Uterus (tissue), 4 donors: ENCODE results near the gene TMEM164. TPM values are rescaled to one million over a fixed set of nuclear protein-coding genes. Genes with fewer than 3 reads are reported as not detected.
"Not testable (repeated sequence)": the region's sequence is repeated elsewhere in the genome, so short reads cannot be mapped to it uniquely, and the experiment has no call there.

Experiments used
- DNase-seq, 2 donors: peaks; one replicate each; pipeline ENCODE4 v3.0.0-alpha.2; 2019 to 2020
- H3K27ac ChIP-seq, 2 donors: fragments of 200-600 bp; sonication (generic); 1 replicate in 1 of 2; 2 replicates in 1 of 2; pipeline ENCODE4 v1.5.1; 2016 to 2018
- H3K27me3 ChIP-seq, 2 donors: fragments of 200-600 bp; sonication (generic); one replicate each; pipeline ENCODE4 v1.5.1; 2018 to 2019; ENCODE audit warnings: control low read depth in 1 of 2
- H3K36me3 ChIP-seq, 2 donors: fragments of 200-600 bp; sonication (generic); one replicate each; pipeline ENCODE4 v1.5.1; 2019; ENCODE audit warnings: control low read depth in 1 of 2
- H3K4me1 ChIP-seq, 2 donors: fragments of 200-600 bp; sonication (generic); one replicate each; pipeline ENCODE4 v1.5.1; 2018 to 2019; ENCODE audit warnings: control low read depth in 1 of 2
- H3K4me3 ChIP-seq, 2 donors: fragments of 200-600 bp; sonication (generic); 1 replicate in 1 of 2; 2 replicates in 1 of 2; pipeline ENCODE4 v1.5.1; 2018 to 2019; ENCODE audit warnings: mild to moderate bottlenecking in 1 of 2
- H3K9me3 ChIP-seq, 2 donors: fragments of 200-600 bp; sonication (generic); one replicate each; pipeline ENCODE4 v1.5.1; 2019; ENCODE audit warnings: control low read depth in 1 of 2
- POLR2A ChIP-seq, 2 donors: fragments of 450-650 bp; IDR thresholded peaks; one replicate each; pipeline ENCODE4 v1.6.1; 2016; ENCODE audit warnings: antibody characterized with exemption in 2 of 2, mild to moderate bottlenecking in 1 of 2, moderate library complexity in 1 of 2
- intact Hi-C: fragments of 100-400 bp; cut with DNase I; formaldehyde crosslinking; loops from one replicate; pipeline ENCODE4 v1.15.1; 2023; ENCODE audit warnings: low total_unique reads
- total RNA-seq, 4 donors: library from RNA; depleted of rRNA in 3 of 4; stranded (reverse); fragments of >200 nt in 3 of 4; gene quantifications; one replicate each; pipeline versions ENCODE4 v1.1.0 to v1.2.4, GENCODE V29; 2014 to 2023
- TF ChIP-seq, protein P1 (sequence below), 4 experiments: fragments of 200-600 bp in 2 of 4; fragments of 450-650 bp in 2 of 4; sonication (generic) in 2 of 4; IDR thresholded peaks; one replicate each; pipeline ENCODE4 v1.5.1; 2016 to 2019; ENCODE audit warnings: antibody characterized with exemption in 4 of 4, mild to moderate bottlenecking in 2 of 4, moderate library complexity in 1 of 4
- donor health status: DM: yes; HTN: yes; CAD: no.

TMEM164 gene
- total RNA-seq, 4 donors from 2014 or later = 3.1 to 18.9 (median 11.5) TPM

DNA sequence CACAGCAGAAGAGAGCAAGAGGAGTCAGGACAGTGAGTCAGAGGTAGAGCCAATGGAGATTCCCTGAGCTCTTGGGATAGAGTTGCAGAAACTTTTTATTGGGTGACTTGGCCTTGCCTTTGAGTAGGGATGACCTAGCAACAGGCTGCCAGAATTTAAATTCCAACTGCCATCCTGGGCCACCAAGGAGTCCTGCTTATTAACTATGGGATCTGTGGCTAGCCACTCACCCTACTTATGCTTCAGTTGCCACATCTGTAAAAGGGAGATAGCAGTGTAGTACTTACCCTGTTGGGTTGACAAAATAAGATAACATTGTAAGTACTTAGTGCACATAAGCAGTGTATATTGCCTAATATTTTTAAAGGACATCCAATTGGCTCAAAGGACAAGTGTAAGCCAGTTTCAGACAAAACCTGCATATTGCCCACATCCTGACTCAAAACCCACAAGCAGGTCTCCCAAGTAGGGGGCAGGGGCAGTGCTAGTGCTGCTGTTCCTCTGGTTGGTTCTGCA, 43.5 kb upstream of the TMEM164 start:
- H3K9me3 ChIP-seq = no peaks in the 10 kb centered on the region
- H3K27me3 ChIP-seq = no peaks in the 10 kb centered on the region
- no peak overlapping the region for H3K4me3 ChIP-seq
- no peak for DNase-seq
- no peak overlapping the region for H3K27ac ChIP-seq
- intact Hi-C loops = no loop called here
- no peaks in the 10 kb centered on the region for H3K36me3 ChIP-seq
- H3K4me1 ChIP-seq = no peaks in the 10 kb centered on the region
- TF ChIP-seq, protein P1, sequence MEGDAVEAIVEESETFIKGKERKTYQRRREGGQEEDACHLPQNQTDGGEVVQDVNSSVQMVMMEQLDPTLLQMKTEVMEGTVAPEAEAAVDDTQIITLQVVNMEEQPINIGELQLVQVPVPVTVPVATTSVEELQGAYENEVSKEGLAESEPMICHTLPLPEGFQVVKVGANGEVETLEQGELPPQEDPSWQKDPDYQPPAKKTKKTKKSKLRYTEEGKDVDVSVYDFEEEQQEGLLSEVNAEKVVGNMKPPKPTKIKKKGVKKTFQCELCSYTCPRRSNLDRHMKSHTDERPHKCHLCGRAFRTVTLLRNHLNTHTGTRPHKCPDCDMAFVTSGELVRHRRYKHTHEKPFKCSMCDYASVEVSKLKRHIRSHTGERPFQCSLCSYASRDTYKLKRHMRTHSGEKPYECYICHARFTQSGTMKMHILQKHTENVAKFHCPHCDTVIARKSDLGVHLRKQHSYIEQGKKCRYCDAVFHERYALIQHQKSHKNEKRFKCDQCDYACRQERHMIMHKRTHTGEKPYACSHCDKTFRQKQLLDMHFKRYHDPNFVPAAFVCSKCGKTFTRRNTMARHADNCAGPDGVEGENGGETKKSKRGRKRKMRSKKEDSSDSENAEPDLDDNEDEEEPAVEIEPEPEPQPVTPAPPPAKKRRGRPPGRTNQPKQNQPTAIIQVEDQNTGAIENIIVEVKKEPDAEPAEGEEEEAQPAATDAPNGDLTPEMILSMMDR (IDR thresholded peaks at IDR 0.05) = no peak
- TF ChIP-seq POLR2A (IDR thresholded peaks at IDR 0.05) = no peak

DNA sequence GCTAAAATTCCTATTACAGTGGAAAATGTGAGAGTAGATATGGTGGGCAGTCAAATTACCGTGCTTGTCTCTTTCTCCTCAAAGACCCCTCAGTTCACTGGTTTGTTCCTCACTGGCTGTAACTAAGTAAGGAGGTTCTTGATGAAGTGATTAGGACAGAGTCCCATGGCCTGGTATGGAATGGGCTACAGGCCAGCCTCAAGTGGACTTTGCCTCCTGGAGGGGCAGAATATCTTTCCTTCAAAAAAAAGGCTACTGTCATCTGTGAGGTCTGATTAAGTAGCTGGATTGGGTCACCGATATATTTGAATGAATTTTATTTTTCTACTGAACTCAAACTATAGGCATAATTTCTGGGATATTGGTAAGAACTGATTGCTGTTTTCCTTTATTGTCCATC, 38.5 kb upstream of the TMEM164 start:
- H3K4me1 ChIP-seq = no peaks in the 10 kb centered on the region
- intact Hi-C loops = no loop called here
- no peaks in the 10 kb centered on the region for H3K36me3 ChIP-seq
- H3K4me3 ChIP-seq = no peak overlapping the region
- no peak overlapping the region for H3K27ac ChIP-seq
- no peaks in the 10 kb centered on the region for H3K27me3 ChIP-seq
- no peak for DNase-seq
- TF ChIP-seq, protein P1 (IDR thresholded peaks at IDR 0.05) = no peak
- no peak for TF ChIP-seq POLR2A (IDR thresholded peaks at IDR 0.05)
- H3K9me3 ChIP-seq = no peaks in the 10 kb centered on the region

DNA sequence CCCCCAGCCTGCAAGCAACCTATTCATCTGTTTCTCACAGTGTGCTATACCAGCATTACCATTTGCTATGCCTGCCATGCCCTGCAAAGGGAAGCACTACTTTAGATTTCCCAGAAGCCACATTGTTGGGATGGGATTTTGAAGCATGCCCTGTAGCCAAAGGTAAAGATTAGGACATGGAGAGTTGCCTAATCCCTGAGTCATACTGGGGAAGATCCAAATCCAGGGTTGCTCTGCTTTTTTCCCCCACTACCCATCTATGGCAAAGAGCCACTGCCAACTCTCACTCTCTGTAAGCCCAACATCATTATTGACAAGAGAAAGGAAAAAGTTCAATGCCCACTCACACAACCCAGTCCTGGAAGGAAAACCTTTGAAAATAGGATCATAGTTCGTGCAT, 36.7 kb upstream of the TMEM164 start:
- TF ChIP-seq POLR2A (IDR thresholded peaks at IDR 0.05) = no peak
- TF ChIP-seq, protein P1 (IDR thresholded peaks at IDR 0.05) = no peak
- Histone ChIP-seq H3K4me3 (no peak overlapping the region), H3K4me1 (no peaks in the 10 kb centered on the region), H3K36me3 (peaks cover 0 to 2% of the 10 kb centered on the region in 2 donors), H3K27me3 (no peaks in the 10 kb centered on the region), H3K27ac (no peak overlapping the region), H3K9me3 (no peaks in the 10 kb centered on the region)
- intact Hi-C loops = no loop called here
- no peak for DNase-seq

DNA sequence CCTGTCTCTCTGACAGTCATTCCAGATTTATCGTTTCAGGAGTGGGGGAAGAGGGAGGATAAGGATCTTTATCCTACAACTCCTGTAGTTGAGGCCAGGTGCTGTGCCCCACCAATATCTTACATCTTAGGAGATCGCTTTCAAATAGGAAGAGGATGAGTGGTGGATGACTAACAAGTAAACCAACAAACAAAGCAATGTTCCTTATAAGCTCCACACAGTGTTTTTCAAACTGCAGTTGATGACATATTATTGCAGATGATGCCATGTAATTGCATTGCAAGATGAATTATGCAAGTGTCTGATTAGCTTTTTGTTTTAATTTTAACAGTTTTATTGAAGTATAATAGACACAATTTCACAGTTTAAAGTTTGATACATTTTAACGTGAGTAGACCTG, 35.8 kb upstream of the TMEM164 start:
- intact Hi-C loops = no loop called here
- peaks cover 0 to 2% of the 10 kb centered on the region in 2 donors for H3K36me3 ChIP-seq
- no peaks in the 10 kb centered on the region for H3K27me3 ChIP-seq
- H3K4me1 ChIP-seq = no peaks in the 10 kb centered on the region
- no peak for DNase-seq
- no peaks in the 10 kb centered on the region for H3K9me3 ChIP-seq
- H3K4me3 ChIP-seq = no peak overlapping the region
- TF ChIP-seq POLR2A (IDR thresholded peaks at IDR 0.05) = no peak
- TF ChIP-seq, protein P1 (IDR thresholded peaks at IDR 0.05) = no peak
- H3K27ac ChIP-seq = no peak overlapping the region

DNA sequence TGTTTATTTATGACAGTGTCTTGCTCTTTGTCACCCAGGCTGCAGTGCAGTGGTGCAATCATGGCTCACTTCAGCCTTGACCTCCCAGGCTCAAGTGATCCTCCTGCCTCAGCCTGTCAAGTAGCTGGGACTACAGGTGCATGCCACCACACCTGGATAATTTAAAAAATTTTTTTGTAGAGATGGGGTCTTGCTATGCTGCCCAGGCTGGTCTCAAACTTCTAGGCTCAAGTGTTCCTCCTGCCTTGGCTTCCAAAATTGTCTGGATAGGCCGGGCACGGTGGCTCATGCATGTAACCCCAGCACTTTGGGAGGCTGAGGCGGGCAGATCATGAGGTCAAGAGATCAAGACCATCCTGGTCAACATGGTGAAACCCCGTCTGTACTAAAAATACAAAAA, 32.1 kb upstream of the TMEM164 start:
- H3K27me3 ChIP-seq, H3K27ac ChIP-seq, DNase-seq, H3K36me3 ChIP-seq, H3K4me1 ChIP-seq, H3K9me3 ChIP-seq, H3K4me3 ChIP-seq, intact Hi-C loops: not testable (repeated sequence)
